ENCODE data around the gene DMXL1. TPM values are rescaled to one million over a fixed set of nuclear protein-coding genes. Genes with fewer than 3 reads are reported as not detected.
"Not testable (repeated sequence)": the region's sequence is repeated elsewhere in the genome, so short reads cannot be mapped to it uniquely, and the experiment has no call there.

Gene DMXL1
- total RNA-seq, 2 donors from 2014 or later, result 28.9 to 29.2 TPM

- DNase-seq; intact Hi-C loops (cut with DNase I); ATAC-seq: not testable (repeated sequence)
These were observed 114.6 kb downstream of the DMXL1 start for GRCh38 chr5:119185512-119185911.

- ATAC-seq (no peak), DNase-seq (no peak)
- intact Hi-C loops (cut with DNase I), result no loop called here
These were observed 117.1 kb downstream of the DMXL1 start for GRCh38 chr5:119187776-119188529.

- ATAC-seq, result no peak
These were observed 119.7 kb downstream of the DMXL1 start for GRCh38 chr5:119190470-119191095.

GRCh38 chr5:119191944-119192343 lies 121.1 kb downstream of the DMXL1 start:
- DNase-seq (no peak), ATAC-seq (no peak)
- intact Hi-C loops (cut with DNase I), result no loop called here

More at GRCh38 chr5:119190470-119191095, 119.7 kb downstream of the DMXL1 start:
- DNase-seq, result no peak
- intact Hi-C loops (cut with DNase I), result no loop called here

GRCh38 chr5:119200795-119201194 lies 129.9 kb downstream of the DMXL1 start:
- intact Hi-C loops (cut with DNase I), result no loop called here
- DNase-seq (no peak), ATAC-seq (no peak)

- DNase-seq, result no peak
- intact Hi-C loops (cut with DNase I), result no loop called here
- ATAC-seq, result no peak
These were observed 136.2 kb downstream of the DMXL1 start for GRCh38 chr5:119207105-119207504.

- ATAC-seq, result no peak
- DNase-seq, result no peak
- intact Hi-C loops (cut with DNase I), result no loop called here
These were observed 141.1 kb downstream of the DMXL1 start for GRCh38 chr5:119212026-119212425.

GRCh38 chr5:119212676-119213075 lies 141.8 kb downstream of the DMXL1 start:
- intact Hi-C loops (cut with DNase I), result no loop called here
- ATAC-seq (no peak), DNase-seq (no peak)

GRCh38 chr5:119217183-119217582 lies 146.3 kb downstream of the DMXL1 start:
- intact Hi-C loops (cut with DNase I), result no loop called here
- DNase-seq (no peak), ATAC-seq (no peak)

- DNase-seq (no peak), ATAC-seq (no peak)
- intact Hi-C loops (cut with DNase I), result no loop called here
These were observed 148.2 kb downstream of the DMXL1 start for GRCh38 chr5:119218830-119219782.

GRCh38 chr5:119220576-119221197 lies 149.8 kb downstream of the DMXL1 start:
- intact Hi-C loops (cut with DNase I), result no loop called here
- ATAC-seq, result no peak
- no peak for DNase-seq

- no peak for DNase-seq
- no peak for ATAC-seq
- intact Hi-C loops (cut with DNase I), result no loop called here
These were observed 150.4 kb downstream of the DMXL1 start for GRCh38 chr5:119221330-119221729.

- intact Hi-C loops (cut with DNase I), result no loop called here
- DNase-seq (no peak), ATAC-seq (no peak)
These were observed 159.1 kb downstream of the DMXL1 start for GRCh38 chr5:119229950-119230349.

- DNase-seq (no peak), ATAC-seq (no peak)
- intact Hi-C loops (cut with DNase I), result no loop called here
These were observed 167.6 kb downstream of the DMXL1 start for GRCh38 chr5:119238265-119239118.

- DNase-seq (no peak), ATAC-seq (no peak)
- intact Hi-C loops (cut with DNase I), result no loop called here
These were observed 168.2 kb downstream of the DMXL1 start for GRCh38 chr5:119239119-119239417.

- intact Hi-C loops (cut with DNase I); DNase-seq; ATAC-seq: not testable (repeated sequence)
These were observed 168.9 kb downstream of the DMXL1 start for GRCh38 chr5:119239826-119240225.

- no peak for DNase-seq
- ATAC-seq, result no peak
- intact Hi-C loops (cut with DNase I), result no loop called here
These were observed 173.0 kb downstream of the DMXL1 start for GRCh38 chr5:119243888-119244287.
